Central memory CD8-positive, alpha-beta T cell (primary cell): Measurements from ENCODE around the gene SQOR.
A peak's percentile ranks its signal among the peaks of the same experiment; 100 is the strongest.
"Not testable (repeated sequence)": the region's sequence is repeated elsewhere in the genome, so short reads cannot be mapped to it uniquely, and the experiment has no call there.

Experiments
- ATAC-seq: fragments of 150-1000 bp; cut with Tn5 transposase; replicated peaks from 2 replicates; pipeline ENCODE4 v1.10.0; 2022; ENCODE audit warnings: mild to moderate bottlenecking, moderate FRiP score, moderate number of reproducible peaks; ENCODE audit not compliant: poor library complexity, severe bottlenecking; ENCODE audit errors: extremely low read depth
- DNase-seq, 2 donors: peaks; one replicate each; pipeline ENCODE4 v3.0.0; 2021; ENCODE audit warnings: low spot score in 2 of 2
- H3K27ac Mint-ChIP-seq: one replicate; pipeline ENCODE4 v1.8.0; 2022; ENCODE audit warnings: low read depth, mild to moderate bottlenecking, moderate library complexity, mixed read lengths
- H3K27me3 Mint-ChIP-seq: one replicate; pipeline ENCODE4 v1.8.0; 2022; ENCODE audit warnings: mixed read lengths
- H3K36me3 Mint-ChIP-seq: one replicate; pipeline ENCODE4 v1.8.0; 2022; ENCODE audit warnings: mild to moderate bottlenecking, moderate library complexity, mixed read lengths; ENCODE audit not compliant: insufficient read depth
- H3K4me1 Mint-ChIP-seq: one replicate; pipeline ENCODE4 v1.8.0; 2022; ENCODE audit warnings: mixed read lengths
- H3K4me3 Mint-ChIP-seq: one replicate; pipeline ENCODE4 v1.8.0; 2022; ENCODE audit warnings: mild to moderate bottlenecking, moderate library complexity, mixed read lengths
- H3K9me3 Mint-ChIP-seq: one replicate; pipeline ENCODE4 v1.8.0; 2022; ENCODE audit warnings: mixed read lengths

Gene SQOR

DNA sequence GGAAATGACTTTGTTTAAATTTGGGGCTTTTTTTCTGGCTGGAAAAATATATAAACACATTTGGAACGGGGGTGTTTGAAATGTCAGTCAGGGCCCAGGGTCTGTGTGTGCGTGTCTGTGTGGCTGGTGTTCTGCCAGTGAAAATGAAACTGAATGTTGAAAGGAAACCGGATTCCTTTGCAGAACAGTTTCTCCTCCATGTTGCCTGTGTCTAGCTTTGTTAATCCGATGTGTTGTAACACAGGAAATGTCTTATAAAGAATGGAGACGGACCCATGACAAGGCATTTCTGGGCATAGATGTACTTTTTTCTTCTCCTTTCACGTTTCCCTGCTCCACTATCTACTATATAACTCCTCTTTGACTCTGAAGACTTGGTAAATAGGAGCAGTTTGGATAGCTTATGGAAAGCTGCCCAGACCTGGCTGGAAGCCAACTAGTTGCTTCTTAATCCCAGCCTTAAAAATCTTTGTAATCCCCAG lies 2.8 kb downstream of the SQOR start:
- H3K27ac Mint-ChIP-seq = peak overlapping the region; percentile 93
- H3K9me3 Mint-ChIP-seq = no peaks in the 10 kb centered on the region
- ATAC-seq (peak; percentile 71), DNase-seq (peak in 1 of 2 donors; percentile 49)
- H3K27me3 Mint-ChIP-seq = no peaks in the 10 kb centered on the region
- H3K4me3 Mint-ChIP-seq = peak overlapping the region; percentile 90
- peaks cover 19% of the 10 kb centered on the region for H3K36me3 Mint-ChIP-seq
- peaks cover 53% of the 10 kb centered on the region for H3K4me1 Mint-ChIP-seq

DNA sequence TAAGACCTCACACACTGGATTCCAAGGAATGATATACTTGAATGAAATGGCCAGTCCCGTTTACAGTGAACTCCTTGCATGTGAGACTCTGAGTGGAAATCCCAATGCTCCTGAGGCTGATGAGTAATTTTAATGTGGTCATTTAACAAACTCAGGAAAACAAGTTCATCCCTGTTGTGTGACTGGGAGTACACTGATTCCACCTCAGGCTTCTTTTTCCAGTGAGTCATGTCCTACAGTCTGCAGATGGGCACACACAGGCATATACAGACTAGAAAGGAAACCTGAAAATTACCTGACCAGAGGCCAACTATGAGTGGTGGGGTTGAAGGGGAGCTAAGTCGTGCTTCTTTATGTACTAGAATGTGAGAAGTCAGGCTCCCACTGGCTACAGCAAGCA lies 5.8 kb downstream of the SQOR start:
- no peak for DNase-seq
- no peaks in the 10 kb centered on the region for H3K27me3 Mint-ChIP-seq
- H3K4me3 Mint-ChIP-seq = no peak overlapping the region
- no peak for ATAC-seq
- no peak overlapping the region for H3K27ac Mint-ChIP-seq
- H3K4me1 Mint-ChIP-seq = peaks cover 74% of the 10 kb centered on the region
- no peaks in the 10 kb centered on the region for H3K9me3 Mint-ChIP-seq
- peaks cover 14% of the 10 kb centered on the region for H3K36me3 Mint-ChIP-seq

DNA sequence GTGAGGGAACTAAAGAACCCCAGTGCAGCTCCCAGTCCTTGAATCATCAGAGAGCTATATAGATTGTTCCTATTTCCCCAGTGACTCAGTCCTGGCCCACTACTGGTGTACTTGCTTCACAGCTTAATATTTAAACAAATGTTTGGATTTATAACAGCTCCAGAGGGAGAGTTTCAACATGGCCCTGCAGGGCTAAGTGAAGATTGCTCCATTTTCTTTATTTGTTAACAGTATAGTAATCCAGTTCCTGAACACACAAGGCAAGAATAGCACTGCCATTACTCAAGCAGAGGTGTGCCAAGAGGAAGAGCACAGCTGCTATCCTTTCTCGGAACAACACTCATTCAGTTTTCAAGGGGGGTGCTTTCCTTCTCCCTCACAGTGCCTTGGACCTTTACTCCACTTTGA lies 6.5 kb downstream of the SQOR start:
- Mint-ChIP-seq H3K4me1 (peaks cover 74% of the 10 kb centered on the region), H3K9me3 (no peaks in the 10 kb centered on the region), H3K27me3 (no peaks in the 10 kb centered on the region), H3K27ac (no peak overlapping the region), H3K36me3 (peaks cover 13% of the 10 kb centered on the region), H3K4me3 (no peak overlapping the region)
- ATAC-seq (no peak), DNase-seq (no peak)

DNA sequence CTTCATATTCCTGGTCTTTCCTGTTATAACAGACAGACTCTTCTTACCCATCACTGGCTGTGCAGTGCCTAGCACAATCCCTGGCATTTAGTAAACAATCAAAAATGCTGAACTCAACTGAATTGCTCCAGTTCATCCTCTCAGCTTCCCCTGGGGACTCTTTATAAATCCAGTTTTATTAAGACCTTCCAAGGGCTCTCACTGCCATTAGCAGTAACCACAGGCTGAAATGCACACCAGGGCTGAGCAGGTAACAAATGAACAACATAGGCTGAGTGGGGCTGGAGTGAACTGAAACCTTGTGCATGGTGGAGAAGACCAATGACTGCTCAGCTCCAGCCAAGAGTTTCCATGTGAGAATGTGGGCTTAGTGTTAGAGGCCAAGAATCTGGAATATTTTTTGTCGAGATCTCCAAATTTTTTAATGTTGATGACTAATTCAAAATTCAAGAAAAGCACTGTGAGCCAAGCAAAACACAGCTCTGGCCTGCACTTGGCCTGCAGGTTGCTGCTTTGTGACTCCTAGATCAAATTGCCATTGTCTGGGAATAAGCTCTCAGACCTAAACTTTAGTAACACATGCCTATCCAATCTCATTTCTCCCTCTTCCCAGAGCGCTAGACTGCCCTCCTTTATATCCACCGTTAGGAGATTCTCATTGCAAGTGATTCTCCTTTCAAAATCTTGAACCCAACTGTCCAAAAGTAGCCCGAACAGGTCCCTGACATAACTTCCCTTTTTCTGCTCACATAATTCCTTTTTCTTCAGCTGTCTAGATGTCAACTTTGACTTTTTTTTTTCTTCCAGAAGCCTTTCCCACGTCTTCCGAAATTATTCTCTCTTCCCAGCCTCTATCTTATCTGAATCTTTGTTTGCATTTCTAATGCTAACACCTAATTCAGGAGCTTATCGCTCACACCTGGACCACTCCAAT lies 7.4 kb downstream of the SQOR start:
- Mint-ChIP-seq H3K9me3 (no peaks in the 10 kb centered on the region), H3K36me3 (peaks cover 13% of the 10 kb centered on the region), H3K4me3 (peak overlapping the region; percentile 1), H3K27me3 (no peaks in the 10 kb centered on the region), H3K27ac (peak overlapping the region; percentile 47), H3K4me1 (peaks cover 70% of the 10 kb centered on the region)
- no peak for ATAC-seq
- no peak for DNase-seq

DNA sequence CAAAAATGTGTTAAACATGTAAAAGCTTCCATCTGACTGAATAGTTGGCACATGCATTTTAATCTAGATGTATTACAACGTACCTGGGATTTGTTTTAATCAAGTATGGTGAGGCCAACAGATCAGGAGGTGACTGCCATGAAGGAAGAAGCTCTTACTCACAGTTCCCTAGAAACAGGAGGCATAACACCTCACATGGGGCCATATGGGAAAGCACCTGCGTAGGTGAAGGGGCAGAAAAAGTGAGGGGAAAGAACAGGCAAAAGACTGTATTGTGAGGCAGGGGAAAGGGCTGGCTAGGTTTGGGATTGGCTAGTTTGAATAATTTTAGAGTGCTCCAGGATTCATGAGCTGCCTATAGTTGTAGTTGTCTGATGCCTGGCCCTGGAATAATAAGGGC lies 9.6 kb downstream of the SQOR start:
- no peaks in the 10 kb centered on the region for H3K27me3 Mint-ChIP-seq
- ATAC-seq (no peak), DNase-seq (no peak)
- H3K9me3 Mint-ChIP-seq = no peaks in the 10 kb centered on the region
- H3K36me3 Mint-ChIP-seq = peaks cover 6% of the 10 kb centered on the region
- no peak overlapping the region for H3K4me3 Mint-ChIP-seq
- peaks cover 59% of the 10 kb centered on the region for H3K4me1 Mint-ChIP-seq
- H3K27ac Mint-ChIP-seq = no peak overlapping the region

DNA sequence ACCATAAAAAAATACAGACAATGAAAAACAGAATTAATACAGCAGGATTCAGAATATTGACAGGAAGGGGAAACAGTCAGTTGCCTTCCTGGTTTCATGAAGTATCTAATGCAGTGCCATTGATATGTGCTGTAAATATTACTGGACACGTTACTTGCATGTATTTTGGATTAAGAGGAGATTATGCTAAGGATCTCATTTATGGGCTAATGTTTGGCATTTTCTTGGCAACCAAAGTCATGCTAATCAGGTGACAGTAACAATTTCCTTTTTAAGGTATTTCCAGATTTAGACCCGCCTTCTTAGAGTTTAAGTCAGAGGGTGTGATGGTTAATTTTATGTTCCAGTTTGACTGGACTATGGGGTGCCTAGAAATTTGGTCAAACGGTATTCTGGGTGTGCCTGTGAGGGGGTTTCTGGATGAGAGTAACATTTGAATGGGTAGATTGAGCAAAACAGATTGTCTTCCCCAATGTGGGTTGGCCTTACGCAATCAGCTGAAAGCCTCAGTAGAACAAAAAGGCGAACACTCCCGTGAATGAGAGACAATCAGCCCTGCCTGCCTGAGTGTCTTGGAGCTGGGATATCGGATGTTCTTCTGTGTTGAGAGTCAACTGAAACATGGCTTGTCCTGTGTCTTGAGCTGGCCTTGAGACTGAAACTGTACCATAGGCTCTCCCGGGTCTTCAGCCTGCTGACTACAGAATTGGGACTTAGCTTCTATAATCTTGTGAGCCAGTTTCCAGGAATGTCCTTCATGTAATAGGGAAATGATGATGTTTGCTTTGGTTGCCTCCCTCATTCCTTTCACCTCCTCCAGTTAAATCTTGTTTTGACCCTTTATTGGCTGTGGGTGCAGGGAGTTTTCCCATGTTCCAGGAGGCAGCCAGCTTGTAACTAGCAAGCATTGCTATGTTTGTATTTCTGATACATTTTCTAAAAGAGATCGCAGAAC lies 10.5 kb downstream of the SQOR start:
- peak overlapping the region; percentile 44 for H3K4me3 Mint-ChIP-seq
- no peak overlapping the region for H3K27ac Mint-ChIP-seq
- ATAC-seq = no peak

DNA sequence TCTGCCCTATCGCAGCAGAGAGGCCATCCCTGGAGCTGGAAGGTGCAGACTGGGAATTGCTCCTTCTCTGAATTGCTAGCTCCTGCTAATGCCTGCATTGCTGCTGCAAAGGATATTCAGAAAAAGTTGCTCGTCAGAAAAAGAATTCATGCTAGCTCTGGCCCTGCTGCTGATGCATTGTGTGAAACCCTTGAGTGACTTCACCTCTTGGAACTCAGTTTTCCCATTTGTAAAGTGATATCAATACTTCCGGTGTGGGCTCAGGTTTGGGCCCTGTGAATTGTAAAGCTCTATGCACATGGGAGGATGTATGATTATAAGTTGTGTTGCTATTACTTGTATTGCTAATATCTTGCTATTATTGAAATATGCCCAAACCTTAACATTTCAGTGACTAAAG lies 11.4 kb downstream of the SQOR start:
- no peaks in the 10 kb centered on the region for H3K9me3 Mint-ChIP-seq
- no peaks in the 10 kb centered on the region for H3K27me3 Mint-ChIP-seq
- H3K4me1 Mint-ChIP-seq = peaks cover 56% of the 10 kb centered on the region
- peaks cover 11% of the 10 kb centered on the region for H3K36me3 Mint-ChIP-seq
- no peak overlapping the region for H3K27ac Mint-ChIP-seq
- H3K4me3 Mint-ChIP-seq = no peak overlapping the region
- ATAC-seq (no peak), DNase-seq (no peak)

More for the DNA sequence above, 10.5 kb downstream of the SQOR start:
- no peak for DNase-seq
- H3K4me1 Mint-ChIP-seq = peaks cover 53% of the 10 kb centered on the region
- no peaks in the 10 kb centered on the region for H3K27me3 Mint-ChIP-seq
- peaks cover 9% of the 10 kb centered on the region for H3K36me3 Mint-ChIP-seq
- no peaks in the 10 kb centered on the region for H3K9me3 Mint-ChIP-seq

DNA sequence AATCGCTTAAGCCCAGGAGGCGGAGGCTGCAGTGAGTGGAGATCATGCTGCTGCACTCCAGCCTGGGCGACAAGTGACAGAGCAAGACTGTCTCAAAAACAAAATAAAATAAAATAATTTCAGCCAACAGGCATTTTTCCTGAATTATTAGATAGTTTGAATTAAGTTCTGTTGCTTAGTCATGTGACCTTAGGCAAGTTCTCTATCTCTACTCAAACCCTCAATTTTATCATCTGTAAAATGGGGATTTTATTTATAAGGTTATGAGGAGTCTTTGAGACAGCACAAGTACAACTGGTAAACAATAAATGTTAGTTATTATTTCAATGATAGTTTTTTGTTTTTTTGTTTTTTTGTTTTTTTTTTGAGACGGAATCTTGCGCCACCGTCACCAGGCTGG lies 13.0 kb downstream of the SQOR start:
- H3K36me3 Mint-ChIP-seq = peaks cover 7% of the 10 kb centered on the region
- DNase-seq (no peak), ATAC-seq (no peak)
- H3K4me3 Mint-ChIP-seq = no peak overlapping the region
- peaks cover 53% of the 10 kb centered on the region for H3K4me1 Mint-ChIP-seq
- H3K27ac Mint-ChIP-seq = no peak overlapping the region
- no peaks in the 10 kb centered on the region for H3K9me3 Mint-ChIP-seq
- no peaks in the 10 kb centered on the region for H3K27me3 Mint-ChIP-seq

DNA sequence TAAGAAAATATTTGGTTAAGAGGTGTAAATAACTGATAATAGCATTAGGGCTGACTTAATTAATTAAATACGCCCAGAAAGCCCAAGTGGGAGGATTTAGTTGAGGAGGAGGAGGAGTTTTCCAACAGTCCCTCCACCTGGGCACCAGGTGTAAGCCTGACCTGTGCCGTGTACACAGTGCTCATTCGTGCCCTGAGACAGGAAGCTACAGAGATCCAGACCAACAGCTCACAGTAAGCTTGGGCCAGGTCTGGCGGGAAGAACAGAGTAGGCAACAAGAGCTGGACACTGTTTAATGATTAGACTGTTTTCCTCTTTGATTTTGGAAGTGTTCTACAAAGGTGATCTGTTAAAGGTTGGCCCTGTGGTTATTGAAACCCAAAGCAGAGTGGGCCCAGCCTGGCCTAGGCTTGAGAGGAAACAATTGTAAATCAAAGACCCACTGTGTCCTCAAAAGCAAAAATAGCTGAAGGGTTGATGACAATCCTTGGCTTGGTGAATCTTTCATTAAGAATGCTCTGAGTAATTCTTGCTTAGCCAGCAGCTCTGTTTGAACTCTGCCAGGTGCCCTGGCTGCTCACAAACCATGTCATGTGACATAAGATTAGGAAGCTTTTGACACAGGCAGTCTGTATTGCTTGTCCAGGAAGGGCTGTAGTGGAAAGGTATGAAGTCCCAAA lies 13.8 kb downstream of the SQOR start:
- Mint-ChIP-seq H3K36me3 (peaks cover 7% of the 10 kb centered on the region), H3K27ac (no peak overlapping the region), H3K4me1 (peaks cover 55% of the 10 kb centered on the region), H3K9me3 (no peaks in the 10 kb centered on the region), H3K27me3 (no peaks in the 10 kb centered on the region), H3K4me3 (no peak overlapping the region)
- ATAC-seq (no peak), DNase-seq (no peak)

DNA sequence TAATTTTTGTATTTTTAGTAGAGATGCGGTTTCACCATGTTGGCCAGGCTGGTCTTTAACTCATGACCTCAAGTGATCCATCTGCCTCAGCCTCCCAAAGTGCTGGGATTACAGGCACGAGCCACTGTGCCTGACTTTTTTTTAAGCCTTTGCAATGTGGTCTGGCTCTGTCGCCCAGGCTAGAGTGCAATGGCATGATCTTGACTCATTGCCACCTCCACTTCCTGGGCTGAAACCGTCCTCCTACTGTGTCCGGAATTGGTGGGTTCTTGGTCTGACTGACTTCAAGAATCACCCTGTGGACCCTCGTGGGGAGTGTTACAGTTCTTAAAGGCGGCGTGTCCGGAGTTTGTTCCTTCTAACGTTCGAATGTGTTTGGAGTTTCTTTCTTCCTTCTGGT lies 15.2 kb downstream of the SQOR start:
- not testable (repeated sequence) for H3K27me3 Mint-ChIP-seq, H3K36me3 Mint-ChIP-seq, H3K9me3 Mint-ChIP-seq, DNase-seq, ATAC-seq
- peaks cover 56% of the 10 kb centered on the region for H3K4me1 Mint-ChIP-seq
- H3K4me3 Mint-ChIP-seq = peak overlapping the region; percentile 47
- H3K27ac Mint-ChIP-seq = peak overlapping the region; percentile 49

DNA sequence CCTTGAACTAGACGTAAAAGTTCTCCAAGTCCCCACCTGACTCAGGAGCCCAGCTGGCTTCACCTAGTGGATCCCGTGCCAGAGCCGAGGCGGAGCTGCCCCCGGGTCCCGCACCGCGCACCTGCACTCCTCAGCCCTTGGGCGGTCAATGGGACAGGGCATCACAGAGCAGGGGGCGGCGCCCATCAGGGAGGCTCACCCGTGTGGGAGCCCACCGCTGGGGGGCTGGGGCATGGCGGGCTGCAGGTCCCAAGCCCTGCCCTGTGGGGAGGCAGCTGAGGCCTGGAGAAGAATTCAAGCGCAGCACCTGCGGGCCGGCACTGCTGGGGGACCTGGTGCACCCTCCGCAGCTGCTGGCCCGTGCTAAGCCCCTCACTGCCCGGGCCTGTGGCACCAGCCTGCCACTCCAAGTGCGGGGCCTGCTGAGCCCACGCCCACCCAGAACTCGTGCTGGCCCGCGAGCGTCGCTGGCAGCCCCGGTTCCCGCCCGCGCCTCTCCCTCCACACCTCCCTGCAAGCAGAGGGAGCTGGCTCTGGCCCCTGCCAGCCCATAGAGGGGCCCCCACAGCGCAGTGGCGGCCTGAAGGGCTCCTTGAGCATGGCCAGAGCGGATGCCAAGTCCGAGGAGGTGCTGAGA lies 16.2 kb downstream of the SQOR start:
- Mint-ChIP-seq H3K27ac (peak overlapping the region; percentile 57), H3K9me3 (no peaks in the 10 kb centered on the region), H3K4me1 (peaks cover 50% of the 10 kb centered on the region), H3K36me3 (peaks cover 7% of the 10 kb centered on the region), H3K27me3 (no peaks in the 10 kb centered on the region), H3K4me3 (no peak overlapping the region)
- DNase-seq (no peak), ATAC-seq (no peak)
